Stimulated activated CD8-positive, alpha-beta memory T cell treated with anti-CD3 and anti-CD28 coated beads, Interleukin-4, amount 100 ng/mL, for 24 hours (primary cell): ENCODE results near the gene BBC3.
"Not testable (repeated sequence)": the region's sequence is repeated elsewhere in the genome, so short reads cannot be mapped to it uniquely, and the experiment has no call there.

Experiments
- DNase-seq: peaks from one replicate; pipeline ENCODE4 v3.0.0-alpha.2; 2020; ENCODE audit warnings: low read depth

Gene BBC3, protein sequence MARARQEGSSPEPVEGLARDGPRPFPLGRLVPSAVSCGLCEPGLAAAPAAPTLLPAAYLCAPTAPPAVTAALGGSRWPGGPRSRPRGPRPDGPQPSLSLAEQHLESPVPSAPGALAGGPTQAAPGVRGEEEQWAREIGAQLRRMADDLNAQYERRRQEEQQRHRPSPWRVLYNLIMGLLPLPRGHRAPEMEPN

GRCh38 chr19:47230921-47231214, at the start of gene BBC3:
Gene BBC3 (minus strand): TSS chr19:47231199. CDS start chr19:47228431, 2,768 bp downstream.
- DNase-seq: no peak

GRCh38 chr19:47280183-47280797, 49.3 kb upstream of the BBC3 start:
- no peak for DNase-seq

DNA sequence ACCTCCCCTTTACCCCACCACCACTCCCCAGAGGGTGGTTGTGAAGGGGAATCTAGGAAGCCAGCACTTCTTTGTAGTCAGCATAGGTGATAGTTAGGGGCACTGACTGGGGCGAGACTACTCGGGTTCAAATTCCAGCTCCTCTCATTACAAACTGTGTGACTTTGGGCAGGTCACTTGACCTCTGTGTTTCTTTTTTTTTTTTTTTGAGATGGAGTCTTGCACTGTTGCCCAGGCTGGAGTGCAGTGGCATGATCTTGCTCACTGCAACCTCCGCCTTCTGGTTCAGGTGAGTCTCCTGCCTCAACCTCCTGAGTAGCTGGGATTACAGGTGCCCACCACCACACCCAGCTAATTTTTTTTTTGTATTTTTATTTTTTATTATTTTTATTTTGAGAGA, 45.5 kb upstream of the BBC3 start:
- DNase-seq: not testable (repeated sequence)

DNA sequence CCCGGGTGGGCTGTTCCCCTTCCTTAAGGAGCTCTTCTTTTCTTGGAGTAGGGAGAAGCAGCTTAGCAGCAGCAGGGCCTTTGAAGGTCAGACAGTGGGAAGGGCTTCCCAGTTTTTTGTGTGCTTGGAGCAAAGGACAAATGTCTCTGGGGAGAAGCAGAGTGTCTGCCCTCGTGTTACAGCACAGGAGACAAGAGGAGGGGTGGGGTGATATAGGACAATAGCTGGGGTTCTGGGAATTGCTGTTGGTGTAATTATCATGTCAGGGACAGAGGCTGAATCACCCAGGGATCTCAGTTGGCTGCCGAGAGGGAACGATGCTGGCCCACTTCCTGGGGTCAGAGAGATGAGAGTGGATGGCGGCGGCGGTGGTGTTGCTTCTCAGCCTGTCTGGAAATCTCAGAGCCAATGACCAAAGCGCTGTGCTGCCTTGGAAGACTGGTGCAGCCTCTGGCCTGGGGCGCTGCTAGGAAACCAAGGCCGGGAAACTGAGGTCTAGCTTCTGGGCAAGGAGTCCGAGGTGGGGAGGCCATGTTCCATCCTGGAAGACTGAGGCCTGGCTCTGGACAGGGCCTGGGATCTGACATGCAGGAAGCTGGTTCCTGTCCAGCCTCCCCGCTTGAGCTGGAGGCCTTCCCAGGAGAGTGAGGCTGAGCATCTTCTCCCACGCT, 44.9 kb upstream of the BBC3 start:
- no peak for DNase-seq

- DNase-seq: no peak
Observed at GRCh38 chr19:47274891-47275761, 44.1 kb upstream of the BBC3 start.

- peak; percentile 99 for DNase-seq
Observed at GRCh38 chr19:47274071-47274890, 43.3 kb upstream of the BBC3 start, which contains the start of gene INAFM1. Gene INAFM1 (plus strand): TSS chr19:47274885. CDS start chr19:47274920, 35 bp downstream.

GRCh38 chr19:47273313-47274070, 42.5 kb upstream of the BBC3 start:
- peak; percentile 81 for DNase-seq

DNA sequence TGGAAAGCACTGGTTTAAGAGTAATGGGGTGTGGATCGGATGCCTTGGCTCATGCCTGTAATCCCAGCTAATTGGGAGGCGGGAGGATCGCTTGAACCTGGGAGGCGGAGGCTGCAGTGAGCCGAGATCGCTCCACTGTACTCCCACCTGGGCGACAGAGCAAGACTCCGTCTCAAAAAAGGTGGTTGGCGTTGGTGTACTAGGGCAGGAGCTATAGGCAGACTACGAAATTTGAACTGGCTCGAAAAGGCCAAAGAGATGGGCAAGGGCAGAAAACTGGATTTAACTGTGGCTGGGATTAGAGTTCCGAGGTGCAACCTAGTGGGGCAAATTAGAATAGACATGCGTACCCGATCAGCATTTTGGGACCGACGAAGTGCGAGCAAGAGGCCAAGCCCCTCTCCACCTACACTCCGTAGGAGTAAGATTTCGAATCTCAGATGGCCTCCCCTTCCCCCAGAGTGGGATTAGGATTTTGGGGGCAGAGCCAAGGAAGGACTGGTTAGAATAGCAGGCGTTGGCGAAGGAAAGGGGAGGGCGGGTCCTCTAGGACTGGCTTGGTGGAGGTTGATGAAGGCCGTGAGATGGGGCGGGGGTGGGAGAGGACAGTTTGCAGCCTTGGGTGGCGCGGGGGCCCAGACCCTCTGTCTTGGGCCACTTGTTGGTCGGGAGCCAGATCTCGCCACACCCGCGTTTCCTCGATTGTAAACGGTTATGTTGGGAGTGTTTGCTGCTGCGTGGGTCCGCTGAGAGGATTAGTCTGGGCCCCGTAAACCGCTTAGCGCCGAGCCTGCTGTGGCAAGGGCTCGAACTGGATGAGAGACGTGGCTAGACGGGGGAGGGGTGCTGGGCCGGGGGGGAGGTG, 41.7 kb upstream of the BBC3 start:
- DNase-seq: no peak

- DNase-seq: no peak
Observed at GRCh38 chr19:47271949-47272348, 41.0 kb upstream of the BBC3 start.

- no peak for DNase-seq
Observed at GRCh38 chr19:47270408-47270807, 39.4 kb upstream of the BBC3 start.

- DNase-seq: no peak
Observed at GRCh38 chr19:47269596-47269995, 38.6 kb upstream of the BBC3 start.

DNA sequence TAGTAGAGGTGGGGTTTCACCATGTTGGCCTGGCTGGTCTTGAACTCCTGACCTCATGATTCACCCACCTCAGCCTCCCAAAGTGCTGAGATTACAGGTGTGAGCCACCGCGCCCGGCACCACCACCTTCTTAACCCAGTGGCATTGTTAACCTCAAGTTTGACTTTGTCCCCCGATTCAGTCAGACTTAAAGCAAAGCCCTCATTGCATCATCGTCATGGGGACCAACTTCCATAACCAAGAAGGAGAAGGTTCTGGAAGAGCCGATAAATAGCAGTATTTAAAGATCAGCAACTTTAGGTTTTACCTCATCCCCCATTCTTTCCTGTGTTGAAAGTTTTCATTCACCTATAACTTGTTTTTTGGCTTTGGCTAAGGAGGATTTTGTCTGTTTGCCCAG, 37.0 kb upstream of the BBC3 start:
- no peak for DNase-seq

DNA sequence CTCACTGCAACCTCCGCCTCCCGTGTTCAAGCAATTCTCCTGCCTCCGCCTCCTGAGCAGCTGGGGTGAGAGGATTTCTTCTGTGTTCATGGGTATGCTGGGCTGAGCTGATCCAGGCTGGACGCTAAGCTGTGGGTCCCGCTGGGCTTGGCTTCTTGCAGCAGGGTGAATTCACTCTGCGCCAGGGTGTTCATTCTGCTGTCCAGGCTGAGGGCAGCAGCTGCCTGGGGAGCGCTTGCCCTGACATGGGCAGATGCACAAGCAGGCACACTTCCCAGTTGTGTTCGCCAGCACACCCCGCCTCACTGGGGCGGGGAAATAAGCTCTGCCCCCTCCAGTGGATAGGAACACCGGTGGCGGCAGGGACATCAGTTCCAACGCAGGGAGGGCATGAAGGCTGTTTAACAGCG, 36.4 kb upstream of the BBC3 start:
- no peak for DNase-seq

DNA sequence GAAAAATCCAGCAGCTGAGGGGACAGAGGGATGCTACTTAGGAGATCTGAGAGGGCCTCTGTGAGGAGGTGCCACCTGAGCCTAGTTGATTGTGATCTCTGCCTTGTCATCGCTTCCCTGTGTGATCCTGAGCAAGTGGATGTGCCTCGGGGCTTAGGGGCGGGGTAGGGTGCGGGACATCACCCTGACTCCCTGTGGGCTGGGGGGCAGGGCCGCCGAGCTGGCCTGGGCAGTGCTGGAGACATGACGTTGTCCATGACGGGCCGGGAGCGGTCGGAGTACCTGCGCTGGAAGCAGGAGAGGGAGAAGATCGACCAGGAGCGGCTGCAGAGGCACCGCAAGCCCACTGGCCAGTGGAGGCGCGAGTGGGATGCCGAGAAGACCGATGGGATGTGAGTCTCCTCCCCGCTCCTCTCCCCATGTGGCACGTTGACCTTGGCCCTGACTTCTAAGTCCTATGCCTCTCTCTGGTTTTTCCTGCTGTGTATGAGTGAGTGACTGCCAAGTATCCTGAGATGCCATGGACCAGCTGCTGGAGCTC, 35.5 kb upstream of the BBC3 start:
- no peak for DNase-seq

DNA sequence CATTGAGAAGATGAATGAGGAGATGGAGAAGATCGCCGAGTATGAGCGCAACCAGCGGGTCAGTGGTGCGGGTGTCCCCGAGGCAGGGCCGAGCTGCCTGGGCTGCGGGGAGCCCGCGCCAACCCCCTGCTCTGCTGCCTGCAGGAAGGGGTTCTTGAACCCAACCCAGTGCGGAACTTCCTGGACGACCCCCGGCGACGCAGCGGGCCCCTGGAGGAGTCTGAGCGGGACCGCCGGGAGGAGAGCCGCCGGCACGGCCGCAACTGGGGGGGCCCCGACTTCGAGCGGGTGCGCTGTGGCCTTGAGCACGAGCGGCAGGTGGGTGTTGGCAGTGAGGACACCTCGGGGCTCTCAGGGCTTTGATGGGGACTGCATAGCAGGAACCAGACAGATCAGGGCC, 33.6 kb upstream of the BBC3 start:
- no peak for DNase-seq

- not testable (repeated sequence) for DNase-seq
Observed at GRCh38 chr19:47261946-47262793, 31.2 kb upstream of the BBC3 start.

DNA sequence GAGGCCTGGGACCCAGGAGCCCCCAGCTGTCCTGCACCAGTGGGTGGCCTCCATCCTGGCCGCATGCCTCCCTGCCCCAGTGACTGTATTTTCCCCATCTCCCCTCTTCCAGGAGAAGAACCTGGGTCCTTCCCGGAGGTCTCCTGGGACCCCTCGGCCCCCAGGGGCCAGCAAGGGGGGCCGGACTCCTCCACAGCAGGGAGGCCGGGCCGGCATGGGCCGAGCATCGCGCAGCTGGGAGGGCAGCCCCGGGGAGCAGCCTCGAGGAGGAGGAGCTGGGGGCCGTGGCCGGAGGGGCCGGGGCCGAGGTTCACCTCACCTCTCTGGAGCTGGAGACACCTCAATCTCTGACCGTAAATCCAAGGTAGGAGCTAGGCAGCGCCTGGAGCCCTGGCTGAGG, 29.5 kb upstream of the BBC3 start:
- no peak for DNase-seq

DNA sequence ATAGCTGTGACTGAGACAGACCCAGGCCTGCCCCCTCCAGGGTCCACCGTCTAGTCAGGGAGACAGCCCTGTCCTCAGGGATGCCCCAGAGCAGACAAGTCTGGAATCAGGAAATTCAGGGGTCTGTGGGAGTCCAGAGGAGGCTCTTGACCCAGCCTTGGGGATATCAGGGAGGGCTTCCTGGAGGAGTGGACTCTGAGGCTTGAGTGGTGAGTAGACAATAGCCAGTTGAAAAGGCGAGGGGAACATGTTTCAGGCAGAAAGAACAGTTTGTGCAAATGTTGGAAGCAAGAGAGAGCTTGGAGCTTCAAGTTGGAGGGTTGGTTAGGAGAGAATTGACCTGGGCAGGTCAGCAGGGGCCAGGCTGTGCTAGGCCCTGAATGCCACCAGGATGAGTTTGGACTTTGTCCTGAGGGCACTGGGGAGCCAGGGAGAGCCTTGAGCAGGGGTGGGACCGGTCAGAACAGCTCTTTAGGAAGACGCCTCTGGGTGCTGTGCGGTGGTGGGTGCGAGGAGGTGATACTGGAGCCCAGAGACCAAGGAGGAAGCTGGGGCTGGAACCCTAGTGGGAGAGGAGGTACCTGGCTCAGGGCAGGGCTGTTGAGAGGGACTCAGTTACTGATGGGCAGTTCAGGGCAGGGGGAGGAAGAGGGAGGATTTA, 28.0 kb upstream of the BBC3 start:
- DNase-seq: no peak
